ENCODE measurements around the gene VGF. TPM values are rescaled to one million over a fixed set of nuclear protein-coding genes. Genes with fewer than 3 reads are reported as not detected.
"Not testable (repeated sequence)": the region's sequence is repeated elsewhere in the genome, so short reads cannot be mapped to it uniquely, and the experiment has no call there.

VGF gene
- total RNA-seq, 1 donor from 2014 or later: 0.05 TPM

DNA sequence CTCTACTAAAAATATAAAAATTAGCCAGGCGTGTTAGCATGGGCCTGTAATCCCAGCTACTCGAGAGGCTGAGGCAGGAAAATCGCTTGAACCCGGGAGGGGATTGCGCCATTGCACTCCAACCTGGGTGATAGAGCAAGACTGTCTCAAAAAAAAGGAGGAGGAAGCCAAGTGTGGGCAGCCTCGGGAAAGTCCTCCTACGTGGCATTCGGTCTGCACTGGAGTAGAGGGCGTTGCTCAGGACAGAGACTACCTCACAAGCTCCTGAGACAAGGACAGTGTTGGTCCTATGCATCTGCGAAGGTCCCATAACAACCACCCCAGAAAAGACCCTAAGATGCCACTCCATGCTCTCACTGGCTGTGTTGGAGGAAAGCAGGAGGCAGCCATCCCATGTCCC lies 48.5 kb downstream of the VGF start:
- no peak for DNase-seq (ENCODE audit: low read depth)

DNA sequence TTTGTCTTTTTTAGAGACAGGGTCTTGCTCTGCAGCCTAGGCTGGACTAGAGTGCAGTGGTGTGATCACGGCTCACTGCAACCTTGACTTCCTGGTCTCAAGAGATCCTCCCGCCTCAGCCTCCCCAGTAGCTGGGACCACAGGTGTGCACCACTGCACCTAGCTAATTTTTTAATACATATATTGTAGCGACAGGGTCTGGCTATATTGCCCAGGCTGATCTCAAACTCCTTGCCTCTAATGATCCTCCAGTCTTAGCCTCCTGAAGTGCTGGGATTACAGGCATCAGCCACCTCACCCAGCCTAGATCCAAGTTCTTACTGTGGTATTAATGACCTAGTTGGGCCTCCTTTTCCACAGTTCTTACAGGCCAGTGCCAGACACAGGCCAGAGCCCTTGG lies 50.2 kb downstream of the VGF start:
- no peak for DNase-seq (ENCODE audit: low read depth)

DNA sequence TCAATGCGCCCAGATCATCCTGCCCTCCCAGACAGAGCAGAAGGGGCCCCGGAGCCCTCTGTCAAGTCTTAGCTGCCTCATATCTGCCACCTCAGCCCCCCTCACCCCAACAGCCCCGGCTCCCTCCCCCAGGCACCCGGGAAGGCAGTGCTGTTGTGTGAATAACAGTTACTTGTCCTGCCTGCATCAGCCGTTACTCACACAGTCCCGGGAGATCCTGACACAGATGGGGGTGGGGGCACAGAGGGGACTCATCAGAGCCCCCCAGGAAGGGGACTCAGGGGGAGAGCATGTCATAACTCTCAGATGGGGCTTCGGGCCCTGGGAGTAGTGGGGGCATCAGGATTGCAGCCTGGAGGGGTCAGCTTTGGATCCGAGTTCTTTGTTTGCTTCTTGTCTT lies 50.9 kb downstream of the VGF start:
- no peak for DNase-seq (ENCODE audit: low read depth)

DNA sequence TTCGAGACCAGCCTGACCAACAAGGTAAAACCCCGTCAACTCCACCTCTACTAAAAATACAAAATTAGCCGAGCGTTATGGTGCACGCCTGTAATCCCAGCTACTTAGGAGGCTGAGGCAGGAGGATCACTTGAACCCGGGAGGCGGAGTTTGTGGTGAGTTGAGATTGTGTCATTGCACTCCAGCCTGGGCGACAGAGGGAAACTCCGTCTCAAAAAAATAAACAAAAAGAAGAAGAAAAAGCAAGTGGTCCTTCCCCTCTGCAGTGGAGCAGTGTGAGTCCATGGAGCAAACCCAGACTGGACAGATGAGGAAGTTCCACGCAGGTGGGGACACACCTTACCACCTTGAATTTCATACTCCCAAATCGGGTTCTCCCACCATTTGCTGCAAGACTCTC lies 51.5 kb downstream of the VGF start:
- DNase-seq (ENCODE audit: low read depth): no peak

DNA sequence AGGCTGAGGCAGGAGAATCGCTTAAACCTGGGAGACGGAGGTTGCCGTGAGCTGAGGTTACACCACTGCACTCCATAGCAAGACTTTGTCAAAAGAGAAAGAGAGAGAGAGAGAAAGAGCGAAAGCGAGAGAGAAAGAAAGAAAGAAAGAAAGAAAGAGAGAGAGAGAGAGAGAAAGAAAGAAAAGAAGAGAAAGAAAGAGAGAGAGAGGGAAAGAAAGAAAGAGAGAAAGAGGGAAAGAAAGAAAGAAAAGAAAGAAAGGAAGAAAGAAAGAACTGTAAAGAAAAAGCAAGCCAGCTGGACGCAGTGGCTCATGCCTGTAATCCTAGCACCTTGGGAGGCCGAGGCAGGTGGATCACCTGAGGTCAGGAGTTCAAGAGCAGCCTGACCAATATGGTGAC lies 52.2 kb downstream of the VGF start:
- DNase-seq (ENCODE audit: low read depth): not testable (repeated sequence)

Other genes starting within 250 kb of the VGF start
- gene MUC3A, start 216.0 kb downstream of the VGF start, total RNA-seq: 0.75 TPM in 1 of 2 replicates, not detected in the other
- not detected in 2 replicates for gene MUC12, start 196.0 kb downstream of the VGF start, total RNA-seq
- not detected in 2 replicates for gene MUC17, start 145.5 kb downstream of the VGF start, total RNA-seq
- 18.6 and 43.8 TPM in 2 replicates for gene TRIM56, start 80.1 kb downstream of the VGF start, total RNA-seq
- gene SERPINE1, start 38.5 kb downstream of the VGF start, total RNA-seq: 860 and 1,733 TPM in 2 replicates
- gene AP1S1, start 11.1 kb downstream of the VGF start, total RNA-seq: 137 and 326 TPM in 2 replicates
- gene NAT16, start 14.7 kb upstream of the VGF start, total RNA-seq: not detected in 2 replicates
- not detected in 2 replicates for gene MOGAT3, start 35.5 kb upstream of the VGF start, total RNA-seq
- gene PLOD3, start 52.0 kb upstream of the VGF start, total RNA-seq: 31.3 and 55.8 TPM in 2 replicates
- gene ZNHIT1, start 52.6 kb upstream of the VGF start, total RNA-seq: 51.5 and 160 TPM in 2 replicates
- gene CLDN15, start 72.2 kb upstream of the VGF start, total RNA-seq: 0.69 and 1.9 TPM in 2 replicates
- gene FIS1, start 79.5 kb upstream of the VGF start, total RNA-seq: 193 and 303 TPM in 2 replicates
- gene IFT22, start 156.2 kb upstream of the VGF start, total RNA-seq: 32.3 and 65.0 TPM in 2 replicates
- 2.2 TPM in 1 of 2 replicates, not detected in the other for gene COL26A1, start 197.3 kb upstream of the VGF start, total RNA-seq